ENCODE results near the gene ANKRD18A. TPM values are rescaled to one million over a fixed set of nuclear protein-coding genes. Genes with fewer than 3 reads are reported as not detected.
A peak's percentile ranks its signal among the peaks of the same experiment; 100 is the strongest.

Gene ANKRD18A
- 0.51 TPM for polyA plus RNA-seq
- long read RNA-seq, donor 1 = 0 reads
- long read RNA-seq, donor 2 = 0 reads
- long read RNA-seq, donor 3 = 0 reads
- long read RNA-seq, donor 4 = 0 reads
- long read RNA-seq, donor 5 = 0 reads
- long read RNA-seq, donor 6 = 0 reads
- long read RNA-seq, donor 7 = 0 reads
- long read RNA-seq, donor 8 = 0 reads
- long read RNA-seq, donor 9 = 0 reads
- long read RNA-seq, donor 10 = 0 reads
- long read RNA-seq, donor 11 = 0 reads

DNA sequence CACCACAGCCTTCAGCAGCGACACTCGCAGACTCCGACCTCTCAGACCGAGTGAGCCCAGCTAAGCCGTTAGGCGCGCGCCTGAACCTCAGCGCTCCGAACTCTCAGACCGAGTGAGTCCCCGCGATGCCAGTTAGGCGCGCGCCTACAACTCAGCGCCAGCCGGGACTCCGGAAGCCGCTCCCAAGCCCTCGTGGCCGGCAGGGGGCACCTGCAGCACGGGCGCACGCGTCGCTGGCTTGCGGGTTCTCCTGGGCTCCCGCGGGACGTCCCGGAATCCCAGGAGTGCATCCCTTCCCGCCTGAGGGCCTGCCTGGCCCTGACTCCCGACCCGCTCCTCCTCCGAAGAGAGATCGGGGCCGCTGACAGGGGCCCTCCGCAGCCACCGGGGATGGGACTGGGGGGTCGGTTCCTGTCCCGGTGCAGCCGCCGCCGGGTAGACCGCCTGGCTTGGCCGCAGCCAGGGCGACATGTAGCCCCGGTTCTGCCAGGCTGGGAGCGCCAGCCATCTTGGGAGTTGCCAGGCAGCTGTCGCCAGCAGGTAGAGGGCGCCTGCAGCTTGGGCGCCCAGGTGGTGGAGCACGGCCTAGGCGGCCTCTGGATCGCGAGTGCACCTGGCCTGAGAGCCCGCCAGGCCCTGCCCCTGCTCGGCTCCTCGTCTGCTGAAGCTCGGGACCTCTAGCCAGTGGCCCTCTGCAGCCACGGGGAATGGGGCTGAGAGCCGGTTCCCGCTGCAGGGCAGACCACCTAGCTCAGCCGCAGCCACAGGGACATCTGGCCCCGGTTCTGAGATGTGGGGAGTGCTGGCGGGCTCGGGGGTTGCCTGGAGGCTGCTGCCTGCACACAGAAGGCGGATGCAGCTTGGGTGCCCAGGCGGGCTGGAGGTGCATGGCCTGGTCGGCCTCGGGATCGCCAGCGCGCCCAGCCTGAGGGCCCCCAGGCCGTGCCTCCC, at the start of gene ANKRD18A:
ANKRD18A (minus strand) TSS at position 114 of the 951 bp plus-strand sequence. CDS start 311 bp downstream, outside the sequence.
- Histone ChIP-seq H3K4me1 (ENCODE audit: control insufficient read depth, insufficient read depth, low read length) (peaks cover 6% of the 10 kb centered on the region), H3K4me3 (ENCODE audit: low read length) (peak within 1 kb of the TSS; percentile 59), H3K27me3 (ENCODE audit: control insufficient read depth, insufficient read depth, low read length) (peaks cover 55% of the 10 kb centered on the region), H3K36me3 (ENCODE audit: control insufficient read depth, insufficient read depth, low read length) (no peaks in the 10 kb centered on the region), H3K27ac (ENCODE audit: low read length) (peak within 1 kb of the TSS; percentile 51), H3K9me3 (ENCODE audit: control insufficient read depth, low read depth, low read length) (peaks cover 12% of the 10 kb centered on the region)
- peak; percentile 66 to 84 for DNase-seq
- WGBS (ENCODE audit: insufficient coverage, low lambda C conversion rate) = no CpG with 5 or more reads among the region's 76 CpGs

DNA sequence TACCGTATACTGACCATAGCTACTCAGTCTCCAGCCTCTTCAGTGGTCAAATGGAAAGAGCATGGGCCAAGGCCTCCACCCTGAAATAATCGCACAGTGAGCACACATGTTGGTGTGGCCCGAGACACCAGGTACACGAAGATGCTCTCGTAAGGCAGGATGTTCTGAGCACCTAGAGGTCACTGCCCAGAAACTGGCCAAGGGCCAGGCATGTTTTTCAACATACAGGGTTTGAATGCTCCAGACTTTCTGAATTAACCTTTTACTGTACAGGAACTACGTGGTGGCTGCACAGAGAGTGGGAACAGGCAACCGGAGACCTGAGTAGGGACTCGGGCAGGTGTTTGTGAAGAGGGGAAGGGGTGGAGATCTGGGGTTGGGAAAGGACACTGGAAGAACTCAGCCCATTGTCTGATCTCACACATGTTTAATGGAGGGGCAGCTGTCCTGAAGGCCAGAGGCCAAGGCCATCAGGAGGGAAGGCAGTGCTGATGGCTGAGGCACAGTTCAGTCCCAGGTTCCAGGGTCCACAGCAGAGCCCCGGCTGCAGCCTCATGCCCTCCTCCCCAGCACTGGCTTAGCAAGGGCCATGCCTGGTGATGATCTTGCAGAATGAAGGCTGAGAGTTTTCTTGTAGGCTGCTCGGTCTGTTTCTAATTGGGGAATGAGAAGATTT, 48.5 kb upstream of the ANKRD18A start:
- Histone ChIP-seq H3K27me3 (ENCODE audit: control insufficient read depth, insufficient read depth, low read length) (no peaks in the 10 kb centered on the region), H3K4me1 (ENCODE audit: control insufficient read depth, insufficient read depth, low read length) (no peaks in the 10 kb centered on the region), H3K4me3 (ENCODE audit: low read length) (no peak overlapping the region), H3K9me3 (ENCODE audit: control insufficient read depth, low read depth, low read length) (no peaks in the 10 kb centered on the region), H3K27ac (ENCODE audit: low read length) (no peak overlapping the region), H3K36me3 (ENCODE audit: control insufficient read depth, insufficient read depth, low read length) (no peaks in the 10 kb centered on the region)
- no CpG with 5 or more reads among the region's 10 CpGs for WGBS (ENCODE audit: insufficient coverage, low lambda C conversion rate)
- DNase-seq = no peak

DNA sequence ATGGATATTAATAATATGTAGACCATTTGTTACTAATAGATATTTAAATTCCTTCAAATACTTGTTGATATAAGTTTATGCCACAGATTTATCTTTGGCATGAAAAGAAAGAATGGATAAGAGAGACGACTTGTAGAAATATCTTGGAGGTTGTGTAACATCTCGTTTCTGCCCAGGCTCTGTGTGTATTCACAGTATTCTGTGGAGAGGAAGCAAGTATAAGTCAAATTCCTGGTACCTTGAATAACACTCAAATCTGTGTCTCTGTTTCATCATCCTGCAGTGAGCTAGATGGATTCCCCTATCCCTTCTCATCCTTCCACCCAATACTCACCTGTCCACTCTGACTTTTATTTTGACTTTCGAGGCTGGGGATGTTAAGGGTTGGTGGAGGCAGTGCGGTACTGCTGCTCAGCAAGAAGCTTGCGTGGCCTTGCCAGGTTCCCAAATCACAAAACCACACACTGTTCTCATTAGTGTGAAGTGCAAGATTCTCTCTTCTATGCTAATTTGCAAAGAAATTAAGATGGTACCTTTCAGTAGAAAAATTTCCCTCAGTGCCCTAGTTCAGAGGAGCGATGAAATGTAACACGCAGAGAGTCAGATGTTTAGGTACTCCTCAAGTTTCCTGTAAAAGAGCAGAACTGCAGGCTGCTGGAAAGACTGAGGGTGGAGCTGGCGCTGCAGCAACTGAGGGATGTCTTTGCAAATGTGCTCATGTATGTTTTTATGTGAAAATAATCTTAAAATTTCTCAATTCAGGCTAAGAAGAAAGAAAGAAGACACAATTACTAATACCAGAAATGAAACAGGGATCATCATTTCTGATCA, 42.6 kb upstream of the ANKRD18A start:
- Histone ChIP-seq H3K9me3 (ENCODE audit: control insufficient read depth, low read depth, low read length) (no peaks in the 10 kb centered on the region), H3K27me3 (ENCODE audit: control insufficient read depth, insufficient read depth, low read length) (peaks cover 2% of the 10 kb centered on the region), H3K36me3 (ENCODE audit: control insufficient read depth, insufficient read depth, low read length) (no peaks in the 10 kb centered on the region), H3K4me1 (ENCODE audit: control insufficient read depth, insufficient read depth, low read length) (no peaks in the 10 kb centered on the region), H3K4me3 (ENCODE audit: low read length) (no peak overlapping the region), H3K27ac (ENCODE audit: low read length) (no peak overlapping the region)
- WGBS (ENCODE audit: insufficient coverage, low lambda C conversion rate) = no CpG with 5 or more reads among the region's 8 CpGs
- no peak for DNase-seq

- no CpG with 5 or more reads among the region's 7 CpGs for WGBS (ENCODE audit: insufficient coverage, low lambda C conversion rate)
- Histone ChIP-seq H3K36me3 (ENCODE audit: control insufficient read depth, insufficient read depth, low read length) (no peaks in the 10 kb centered on the region), H3K4me3 (ENCODE audit: low read length) (no peak overlapping the region), H3K27me3 (ENCODE audit: control insufficient read depth, insufficient read depth, low read length) (peaks cover 3% of the 10 kb centered on the region), H3K9me3 (ENCODE audit: control insufficient read depth, low read depth, low read length) (no peaks in the 10 kb centered on the region), H3K27ac (ENCODE audit: low read length) (no peak overlapping the region), H3K4me1 (ENCODE audit: control insufficient read depth, insufficient read depth, low read length) (no peaks in the 10 kb centered on the region)
- DNase-seq = no peak
Measured at GRCh38 chr9:38659538-38659937, 39.1 kb upstream of the ANKRD18A start.

- DNase-seq = no peak
- H3K27me3 ChIP-seq (ENCODE audit: control insufficient read depth, insufficient read depth, low read length) = peaks cover 3% of the 10 kb centered on the region
- no peak overlapping the region for H3K27ac ChIP-seq (ENCODE audit: low read length)
- H3K4me3 ChIP-seq (ENCODE audit: low read length) = no peak overlapping the region
- no peaks in the 10 kb centered on the region for H3K9me3 ChIP-seq (ENCODE audit: control insufficient read depth, low read depth, low read length)
- no peaks in the 10 kb centered on the region for H3K4me1 ChIP-seq (ENCODE audit: control insufficient read depth, insufficient read depth, low read length)
- H3K36me3 ChIP-seq (ENCODE audit: control insufficient read depth, insufficient read depth, low read length) = no peaks in the 10 kb centered on the region
- WGBS (ENCODE audit: insufficient coverage, low lambda C conversion rate) = 40% methylated on average over 2 of the region's 5 CpGs
Measured at GRCh38 chr9:38656896-38657295, 36.5 kb upstream of the ANKRD18A start.

DNA sequence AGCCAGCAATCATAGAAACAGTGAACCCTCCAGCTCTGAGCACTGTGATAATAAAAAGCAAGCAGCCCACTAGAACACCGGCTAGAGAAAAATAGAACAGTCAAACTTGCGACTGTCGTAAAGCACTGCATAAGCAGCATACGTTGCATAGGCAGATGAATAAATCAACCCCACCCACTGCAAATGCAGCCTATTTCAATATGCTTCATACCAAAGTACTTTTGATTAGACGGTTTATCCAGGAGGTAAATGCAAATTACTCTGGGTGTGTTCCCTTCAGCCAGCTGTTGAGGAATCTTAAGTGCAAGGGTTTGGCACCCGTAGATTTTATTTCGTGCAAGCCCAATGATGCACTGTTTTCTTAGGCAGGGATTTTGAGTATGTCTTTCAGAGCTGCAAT, 32.1 kb upstream of the ANKRD18A start:
- no CpG with 5 or more reads among the region's 7 CpGs for WGBS (ENCODE audit: insufficient coverage, low lambda C conversion rate)
- H3K9me3 ChIP-seq (ENCODE audit: control insufficient read depth, low read depth, low read length) = no peaks in the 10 kb centered on the region
- H3K27me3 ChIP-seq (ENCODE audit: control insufficient read depth, insufficient read depth, low read length) = peaks cover 6% of the 10 kb centered on the region
- H3K4me1 ChIP-seq (ENCODE audit: control insufficient read depth, insufficient read depth, low read length) = no peaks in the 10 kb centered on the region
- no peaks in the 10 kb centered on the region for H3K36me3 ChIP-seq (ENCODE audit: control insufficient read depth, insufficient read depth, low read length)
- DNase-seq = no peak
- no peak overlapping the region for H3K4me3 ChIP-seq (ENCODE audit: low read length)
- no peak overlapping the region for H3K27ac ChIP-seq (ENCODE audit: low read length)

GRCh38 chr9:38652044-38652443, 31.6 kb upstream of the ANKRD18A start:
- WGBS (ENCODE audit: insufficient coverage, low lambda C conversion rate) = no CpG with 5 or more reads among the region's 2 CpGs
- Histone ChIP-seq H3K27ac (ENCODE audit: low read length) (no peak overlapping the region), H3K4me3 (ENCODE audit: low read length) (no peak overlapping the region), H3K4me1 (ENCODE audit: control insufficient read depth, insufficient read depth, low read length) (no peaks in the 10 kb centered on the region), H3K36me3 (ENCODE audit: control insufficient read depth, insufficient read depth, low read length) (no peaks in the 10 kb centered on the region), H3K9me3 (ENCODE audit: control insufficient read depth, low read depth, low read length) (no peaks in the 10 kb centered on the region), H3K27me3 (ENCODE audit: control insufficient read depth, insufficient read depth, low read length) (peaks cover 6% of the 10 kb centered on the region)
- DNase-seq = no peak

DNA sequence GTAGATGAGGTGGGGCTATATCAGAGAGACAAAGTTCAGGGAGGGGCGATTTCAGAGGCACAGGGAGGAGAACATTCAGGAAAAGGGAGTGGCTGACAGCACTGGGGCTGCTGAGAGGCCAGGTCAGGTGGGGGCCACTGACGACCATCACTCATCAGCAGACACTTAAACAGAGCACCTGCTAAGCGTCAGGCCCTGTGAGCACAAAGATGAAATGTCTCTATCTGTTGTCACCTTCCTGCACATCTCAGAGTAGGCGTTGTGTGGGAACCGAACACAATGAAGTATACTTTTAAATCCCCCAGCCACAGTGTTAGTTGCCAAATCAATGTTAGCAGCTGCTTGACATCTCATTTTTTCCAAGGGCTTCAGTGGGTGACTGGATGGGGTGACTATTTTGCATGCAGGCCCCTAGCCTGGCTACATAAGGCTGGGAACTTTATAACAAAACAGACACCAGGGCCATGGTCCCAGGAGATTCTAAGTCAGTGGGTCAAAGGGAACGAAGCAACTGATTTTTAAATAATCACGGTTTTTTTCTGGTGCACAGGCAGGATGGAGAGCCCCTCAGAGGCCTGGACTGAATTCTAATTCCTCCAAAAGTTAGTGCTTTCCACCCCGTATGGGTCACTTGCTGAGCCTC, 31.1 kb upstream of the ANKRD18A start:
- Histone ChIP-seq H3K9me3 (ENCODE audit: control insufficient read depth, low read depth, low read length) (no peaks in the 10 kb centered on the region), H3K4me1 (ENCODE audit: control insufficient read depth, insufficient read depth, low read length) (no peaks in the 10 kb centered on the region), H3K27me3 (ENCODE audit: control insufficient read depth, insufficient read depth, low read length) (peaks cover 6% of the 10 kb centered on the region), H3K36me3 (ENCODE audit: control insufficient read depth, insufficient read depth, low read length) (no peaks in the 10 kb centered on the region), H3K27ac (ENCODE audit: low read length) (no peak overlapping the region), H3K4me3 (ENCODE audit: low read length) (no peak overlapping the region)
- 50% methylated on average over 1 of the region's 8 CpGs for WGBS (ENCODE audit: insufficient coverage, low lambda C conversion rate)
- DNase-seq = no peak

GRCh38 chr9:38650564-38650963, 30.2 kb upstream of the ANKRD18A start:
- Histone ChIP-seq H3K36me3 (ENCODE audit: control insufficient read depth, insufficient read depth, low read length) (no peaks in the 10 kb centered on the region), H3K27me3 (ENCODE audit: control insufficient read depth, insufficient read depth, low read length) (peaks cover 6% of the 10 kb centered on the region), H3K27ac (ENCODE audit: low read length) (no peak overlapping the region), H3K4me1 (ENCODE audit: control insufficient read depth, insufficient read depth, low read length) (no peaks in the 10 kb centered on the region), H3K4me3 (ENCODE audit: low read length) (no peak overlapping the region), H3K9me3 (ENCODE audit: control insufficient read depth, low read depth, low read length) (no peaks in the 10 kb centered on the region)
- WGBS (ENCODE audit: insufficient coverage, low lambda C conversion rate) = no CpG with 5 or more reads among the region's 8 CpGs
- no peak for DNase-seq
